ENCODE data around the gene FOXL2NB. TPM values are rescaled to one million over a fixed set of nuclear protein-coding genes. Genes with fewer than 3 reads are reported as not detected.

FOXL2NB gene
- total RNA-seq, 1 donor from 2014 or later = not detected

- no peaks in the 10 kb centered on the region for H3K4me1 ChIP-seq (ENCODE audit: control insufficient read depth in 3 of 3, insufficient read depth in 3 of 3, low read length in 3 of 3)
- no peak overlapping the region for H3K4me3 ChIP-seq (ENCODE audit: low read length in 3 of 3)
- no peaks in the 10 kb centered on the region for H3K36me3 ChIP-seq (ENCODE audit: control insufficient read depth in 3 of 3, insufficient read depth in 3 of 3, low read length in 3 of 3)
- H3K27me3 ChIP-seq (ENCODE audit: control insufficient read depth in 3 of 3, insufficient read depth in 3 of 3, low read length in 3 of 3) = no peaks in the 10 kb centered on the region
- H3K27ac ChIP-seq (ENCODE audit: low read depth, low read length) = no peak overlapping the region
- no peaks in the 10 kb centered on the region for H3K9me3 ChIP-seq (ENCODE audit: control insufficient read depth in 3 of 3, low read length in 3 of 3)
- no peak overlapping the region for H3K9ac ChIP-seq (ENCODE audit: low read depth in 1 of 3, low read length in 3 of 3)
Measured at GRCh38 chr3:138985932-138986331, 38.9 kb downstream of the FOXL2NB start.

- Histone ChIP-seq H3K4me1 (ENCODE audit: control insufficient read depth in 3 of 3, insufficient read depth in 3 of 3, low read length in 3 of 3) (no peaks in the 10 kb centered on the region), H3K36me3 (ENCODE audit: control insufficient read depth in 3 of 3, insufficient read depth in 3 of 3, low read length in 3 of 3) (no peaks in the 10 kb centered on the region), H3K4me3 (ENCODE audit: low read length in 3 of 3) (no peak overlapping the region), H3K27me3 (ENCODE audit: control insufficient read depth in 3 of 3, insufficient read depth in 3 of 3, low read length in 3 of 3) (no peaks in the 10 kb centered on the region), H3K9me3 (ENCODE audit: control insufficient read depth in 3 of 3, low read length in 3 of 3) (no peaks in the 10 kb centered on the region), H3K9ac (ENCODE audit: low read depth in 1 of 3, low read length in 3 of 3) (no peak overlapping the region), H3K27ac (ENCODE audit: low read depth, low read length) (no peak overlapping the region)
Measured at GRCh38 chr3:138987181-138987580, 40.2 kb downstream of the FOXL2NB start.

DNA sequence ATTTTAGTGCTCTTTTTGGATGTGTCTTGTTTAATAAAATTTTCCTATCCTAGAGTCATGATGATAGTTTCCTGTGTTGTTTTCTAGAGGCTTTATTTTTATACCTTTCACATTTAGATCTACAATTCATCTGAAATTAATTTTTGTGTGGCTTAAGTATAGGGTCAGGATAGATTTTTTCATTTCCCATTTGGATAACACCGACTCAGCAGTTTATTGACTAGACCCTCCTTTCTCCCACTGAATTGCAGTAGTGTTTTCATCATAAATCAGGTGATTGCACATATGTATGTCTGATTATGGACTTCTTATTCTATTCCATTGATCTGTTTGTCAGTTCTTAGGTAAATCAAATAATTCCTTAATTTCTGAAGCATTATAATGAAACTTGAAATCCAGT, 48.7 kb downstream of the FOXL2NB start:
- no peak overlapping the region for H3K27ac ChIP-seq (ENCODE audit: low read depth, low read length)
- H3K4me1 ChIP-seq (ENCODE audit: control insufficient read depth in 3 of 3, insufficient read depth in 3 of 3, low read length in 3 of 3) = no peaks in the 10 kb centered on the region
- H3K4me3 ChIP-seq (ENCODE audit: low read length in 3 of 3) = no peak overlapping the region
- H3K9ac ChIP-seq (ENCODE audit: low read depth in 1 of 3, low read length in 3 of 3) = no peak overlapping the region
- H3K9me3 ChIP-seq (ENCODE audit: control insufficient read depth in 3 of 3, low read length in 3 of 3) = no peaks in the 10 kb centered on the region
- H3K36me3 ChIP-seq (ENCODE audit: control insufficient read depth in 3 of 3, insufficient read depth in 3 of 3, low read length in 3 of 3) = no peaks in the 10 kb centered on the region
- no peaks in the 10 kb centered on the region for H3K27me3 ChIP-seq (ENCODE audit: control insufficient read depth in 3 of 3, insufficient read depth in 3 of 3, low read length in 3 of 3)

Other genes with a start within 250 kb of the FOXL2NB start
- 16.2 TPM for gene PIK3CB, start 112.3 kb upstream of the FOXL2NB start, total RNA-seq
- gene FOXL2, start 80 bp upstream of the FOXL2NB start, total RNA-seq = not detected
- gene PRR23A, start 59.1 kb downstream of the FOXL2NB start, total RNA-seq = not detected
- gene PRR23B, start 73.7 kb downstream of the FOXL2NB start, total RNA-seq = not detected
- gene PRR23C, start 97.7 kb downstream of the FOXL2NB start, total RNA-seq = not detected